ENCODE data around the gene KCNMB2.
"Not testable (repeated sequence)": the region's sequence is repeated elsewhere in the genome, so short reads cannot be mapped to it uniquely, and the experiment has no call there.

KCNMB2 gene

DNA sequence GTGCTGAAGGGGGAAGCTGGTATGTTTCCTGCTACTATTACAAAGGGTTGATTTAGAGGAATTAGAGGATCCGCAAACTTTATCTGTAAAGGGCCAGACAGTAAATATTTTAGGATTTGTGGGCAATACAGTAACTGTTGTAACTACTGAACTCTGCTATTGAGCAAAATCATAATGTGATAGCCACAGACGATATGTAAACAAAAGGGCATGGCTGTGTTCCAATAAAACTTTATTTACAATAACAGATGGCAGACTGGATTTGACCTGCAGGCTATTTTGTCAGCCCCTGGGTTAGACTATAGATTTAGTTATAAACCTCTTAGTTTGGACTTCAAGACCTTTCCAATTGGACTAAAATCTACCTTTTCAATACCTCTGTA, 27.8 kb upstream of the KCNMB2 start:
- Histone ChIP-seq H3K9ac (ENCODE audit: low read length) (no peak overlapping the region), H3K4me1 (ENCODE audit: control insufficient read depth, insufficient read depth, low read length) (peaks cover 38% of the 10 kb centered on the region), H3K9me3 (ENCODE audit: control insufficient read depth, low read length) (no peaks in the 10 kb centered on the region), H3K27me3 (ENCODE audit: control insufficient read depth, insufficient read depth, low read length) (no peaks in the 10 kb centered on the region), H3K4me3 (ENCODE audit: low read length) (no peak overlapping the region), H3K36me3 (ENCODE audit: control insufficient read depth, insufficient read depth, low read length) (no peaks in the 10 kb centered on the region)

- H3K27me3 ChIP-seq (ENCODE audit: control insufficient read depth, insufficient read depth, low read length) = no peaks in the 10 kb centered on the region
- no peaks in the 10 kb centered on the region for H3K9me3 ChIP-seq (ENCODE audit: control insufficient read depth, low read length)
- H3K9ac ChIP-seq (ENCODE audit: low read length) = no peak overlapping the region
- H3K36me3 ChIP-seq (ENCODE audit: control insufficient read depth, insufficient read depth, low read length) = no peaks in the 10 kb centered on the region
- no peak overlapping the region for H3K4me3 ChIP-seq (ENCODE audit: low read length)
- peaks cover 31% of the 10 kb centered on the region for H3K4me1 ChIP-seq (ENCODE audit: control insufficient read depth, insufficient read depth, low read length)
These were observed 25.7 kb upstream of the KCNMB2 start for GRCh38 chr3:178510496-178510895.

- H3K9ac ChIP-seq (ENCODE audit: low read length) = no peak overlapping the region
- H3K9me3 ChIP-seq (ENCODE audit: control insufficient read depth, low read length) = no peaks in the 10 kb centered on the region
- peaks cover 28% of the 10 kb centered on the region for H3K4me1 ChIP-seq (ENCODE audit: control insufficient read depth, insufficient read depth, low read length)
- H3K36me3 ChIP-seq (ENCODE audit: control insufficient read depth, insufficient read depth, low read length) = no peaks in the 10 kb centered on the region
- H3K4me3 ChIP-seq (ENCODE audit: low read length) = no peak overlapping the region
- H3K27me3 ChIP-seq (ENCODE audit: control insufficient read depth, insufficient read depth, low read length) = no peaks in the 10 kb centered on the region
These were observed 23.6 kb upstream of the KCNMB2 start for GRCh38 chr3:178512647-178513046.

DNA sequence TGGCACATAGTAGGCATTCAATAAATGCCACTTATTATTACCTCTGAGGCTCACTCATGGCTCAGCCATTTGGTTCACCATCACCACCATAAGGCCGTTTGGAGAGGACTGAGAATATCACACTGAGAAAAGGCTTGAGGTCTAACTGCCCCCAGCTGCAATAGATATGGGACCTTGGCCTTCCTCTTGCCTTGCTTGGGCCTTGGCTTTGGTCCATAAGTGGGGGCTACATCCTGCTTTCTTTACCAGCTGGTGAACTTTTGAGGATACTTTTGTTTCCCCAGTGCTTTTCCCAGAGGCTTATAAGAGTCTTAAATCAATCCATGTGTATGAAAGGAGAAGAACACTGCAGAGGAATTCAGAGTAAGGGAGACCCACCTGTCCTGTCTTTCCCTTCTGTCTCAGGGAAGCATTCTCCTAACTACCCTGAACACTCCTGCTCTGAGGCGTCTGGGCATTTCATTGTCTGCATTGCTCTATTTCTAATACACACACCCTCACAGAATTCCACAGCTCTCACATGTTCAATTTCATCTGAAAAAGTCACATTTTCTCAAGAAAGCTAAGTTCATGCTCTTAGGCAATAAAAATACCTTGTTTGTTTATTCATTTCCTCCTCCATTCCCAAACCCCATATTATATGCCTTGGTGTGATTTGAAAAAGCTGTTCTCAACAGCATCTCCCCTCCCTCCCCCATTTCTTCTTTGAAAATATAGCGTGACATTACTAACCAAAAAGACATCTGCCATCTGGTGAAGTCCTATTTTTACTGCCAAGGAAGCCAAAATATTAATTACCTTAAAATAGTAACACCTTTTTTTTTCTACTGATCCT, 22.5 kb upstream of the KCNMB2 start:
- H3K36me3 ChIP-seq (ENCODE audit: control insufficient read depth, insufficient read depth, low read length) = no peaks in the 10 kb centered on the region

DNA sequence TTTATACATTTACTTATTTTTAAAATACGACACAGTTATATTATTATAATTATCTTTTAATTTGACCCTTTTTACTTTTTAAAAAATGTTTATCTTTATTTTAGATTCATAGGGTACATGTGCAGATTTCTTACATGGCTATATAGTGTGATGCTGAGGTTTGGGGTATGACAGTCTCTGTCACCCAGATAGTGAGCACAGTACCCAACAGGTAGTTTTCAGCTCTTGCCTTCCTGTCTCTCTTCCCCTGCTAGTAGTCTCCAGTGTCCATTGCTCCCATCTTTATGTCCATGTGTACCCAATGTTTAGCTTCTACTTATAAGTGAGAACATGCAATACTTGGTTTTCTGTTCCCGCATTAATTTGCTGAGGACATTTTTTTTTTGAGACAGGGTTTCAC, 21.8 kb upstream of the KCNMB2 start:
- no peaks in the 10 kb centered on the region for H3K27me3 ChIP-seq (ENCODE audit: control insufficient read depth, insufficient read depth, low read length)
- H3K9me3 ChIP-seq (ENCODE audit: control insufficient read depth, low read length) = no peaks in the 10 kb centered on the region
- H3K4me3 ChIP-seq (ENCODE audit: low read length) = no peak overlapping the region
- H3K4me1 ChIP-seq (ENCODE audit: control insufficient read depth, insufficient read depth, low read length) = peaks cover 19% of the 10 kb centered on the region
- no peaks in the 10 kb centered on the region for H3K36me3 ChIP-seq (ENCODE audit: control insufficient read depth, insufficient read depth, low read length)
- H3K9ac ChIP-seq (ENCODE audit: low read length) = no peak overlapping the region

More for the DNA sequence above, 22.5 kb upstream of the KCNMB2 start:
- H3K27me3 ChIP-seq (ENCODE audit: control insufficient read depth, insufficient read depth, low read length) = no peaks in the 10 kb centered on the region
- H3K9me3 ChIP-seq (ENCODE audit: control insufficient read depth, low read length) = no peaks in the 10 kb centered on the region
- no peak overlapping the region for H3K9ac ChIP-seq (ENCODE audit: low read length)
- peaks cover 21% of the 10 kb centered on the region for H3K4me1 ChIP-seq (ENCODE audit: control insufficient read depth, insufficient read depth, low read length)
- no peak overlapping the region for H3K4me3 ChIP-seq (ENCODE audit: low read length)

DNA sequence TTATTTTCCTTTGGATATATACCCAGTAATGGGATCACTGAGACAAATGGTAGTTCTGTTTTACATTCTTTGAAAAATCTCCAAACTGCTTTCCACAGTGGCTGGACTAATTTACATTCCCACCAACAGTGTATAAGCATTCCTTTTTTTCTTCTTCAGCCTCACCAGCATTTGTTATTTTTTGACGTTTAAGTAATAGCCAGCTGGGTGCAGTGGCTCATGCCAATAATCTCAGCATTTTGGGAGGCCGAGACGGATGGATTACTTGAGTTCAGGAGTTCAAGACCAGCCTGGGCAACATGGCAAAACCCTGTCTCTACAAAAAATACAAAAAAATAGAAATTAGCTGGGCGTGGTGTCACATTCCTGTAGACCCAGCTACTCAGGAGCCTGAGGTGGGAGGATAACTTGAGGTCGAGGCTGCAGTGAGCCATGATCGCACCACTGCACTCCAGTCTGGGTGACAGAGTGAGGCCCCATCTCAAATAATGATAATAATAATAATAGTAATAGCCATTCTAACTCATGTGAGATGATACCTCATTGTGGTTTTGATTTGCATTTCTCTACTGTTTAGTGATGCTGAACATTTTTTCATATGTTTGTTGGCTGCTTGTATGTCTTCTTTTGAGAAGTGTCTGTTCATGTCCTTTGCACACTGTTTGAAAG, 21.0 kb upstream of the KCNMB2 start:
- peaks cover 18% of the 10 kb centered on the region for H3K4me1 ChIP-seq (ENCODE audit: control insufficient read depth, insufficient read depth, low read length)
- not testable (repeated sequence) for H3K9ac ChIP-seq (ENCODE audit: low read length)

DNA sequence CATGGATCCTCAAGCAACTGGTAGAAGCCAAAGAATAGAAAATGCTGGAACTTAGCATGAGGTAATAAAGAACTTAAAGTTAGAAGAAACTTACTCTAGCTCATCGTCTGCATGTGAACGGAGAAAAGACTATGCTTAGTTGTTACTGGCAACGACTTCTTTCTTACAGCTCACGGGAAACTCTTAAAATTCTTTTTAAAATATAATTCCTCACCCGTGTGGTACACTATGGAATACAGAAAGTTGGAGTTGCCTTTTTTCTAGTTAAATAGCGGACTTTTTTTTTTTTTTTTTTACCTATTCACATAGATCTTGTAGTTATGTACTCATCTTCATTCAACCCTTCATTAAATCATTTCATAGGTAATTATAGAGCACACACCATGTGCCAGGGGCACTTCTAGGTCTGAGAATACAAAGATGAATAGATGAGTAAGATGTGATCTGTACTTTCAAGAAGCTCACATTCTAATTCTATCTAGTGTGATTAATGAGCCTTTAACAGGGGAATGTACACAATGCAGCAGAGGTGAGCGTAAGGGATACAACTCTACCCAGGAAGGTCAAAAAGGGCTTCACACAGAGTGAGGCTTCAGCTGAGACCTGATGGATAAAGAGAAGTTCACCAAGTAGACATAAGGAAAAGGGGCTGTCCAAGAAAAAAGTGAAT, 18.4 kb upstream of the KCNMB2 start:
- Histone ChIP-seq H3K9ac (ENCODE audit: low read length) (no peak overlapping the region), H3K4me3 (ENCODE audit: low read length) (no peak overlapping the region), H3K36me3 (ENCODE audit: control insufficient read depth, insufficient read depth, low read length) (no peaks in the 10 kb centered on the region), H3K9me3 (ENCODE audit: control insufficient read depth, low read length) (no peaks in the 10 kb centered on the region), H3K27me3 (ENCODE audit: control insufficient read depth, insufficient read depth, low read length) (no peaks in the 10 kb centered on the region), H3K4me1 (ENCODE audit: control insufficient read depth, insufficient read depth, low read length) (peaks cover 12% of the 10 kb centered on the region)

More for the DNA sequence above, 21.0 kb upstream of the KCNMB2 start:
- H3K36me3 ChIP-seq (ENCODE audit: control insufficient read depth, insufficient read depth, low read length); H3K27me3 ChIP-seq (ENCODE audit: control insufficient read depth, insufficient read depth, low read length); H3K9me3 ChIP-seq (ENCODE audit: control insufficient read depth, low read length); H3K4me3 ChIP-seq (ENCODE audit: low read length): not testable (repeated sequence)

GRCh38 chr3:178518660-178519396, 17.4 kb upstream of the KCNMB2 start:
- peaks cover 9% of the 10 kb centered on the region for H3K4me1 ChIP-seq (ENCODE audit: control insufficient read depth, insufficient read depth, low read length)
- H3K9me3 ChIP-seq (ENCODE audit: control insufficient read depth, low read length) = no peaks in the 10 kb centered on the region
- no peaks in the 10 kb centered on the region for H3K27me3 ChIP-seq (ENCODE audit: control insufficient read depth, insufficient read depth, low read length)
- no peak overlapping the region for H3K4me3 ChIP-seq (ENCODE audit: low read length)
- no peak overlapping the region for H3K9ac ChIP-seq (ENCODE audit: low read length)
- H3K36me3 ChIP-seq (ENCODE audit: control insufficient read depth, insufficient read depth, low read length) = no peaks in the 10 kb centered on the region

GRCh38 chr3:178519701-178520100, 16.5 kb upstream of the KCNMB2 start:
- Histone ChIP-seq H3K36me3 (ENCODE audit: control insufficient read depth, insufficient read depth, low read length) (no peaks in the 10 kb centered on the region), H3K4me3 (ENCODE audit: low read length) (no peak overlapping the region), H3K9ac (ENCODE audit: low read length) (no peak overlapping the region), H3K27me3 (ENCODE audit: control insufficient read depth, insufficient read depth, low read length) (no peaks in the 10 kb centered on the region), H3K9me3 (ENCODE audit: control insufficient read depth, low read length) (no peaks in the 10 kb centered on the region), H3K4me1 (ENCODE audit: control insufficient read depth, insufficient read depth, low read length) (peaks cover 9% of the 10 kb centered on the region)

DNA sequence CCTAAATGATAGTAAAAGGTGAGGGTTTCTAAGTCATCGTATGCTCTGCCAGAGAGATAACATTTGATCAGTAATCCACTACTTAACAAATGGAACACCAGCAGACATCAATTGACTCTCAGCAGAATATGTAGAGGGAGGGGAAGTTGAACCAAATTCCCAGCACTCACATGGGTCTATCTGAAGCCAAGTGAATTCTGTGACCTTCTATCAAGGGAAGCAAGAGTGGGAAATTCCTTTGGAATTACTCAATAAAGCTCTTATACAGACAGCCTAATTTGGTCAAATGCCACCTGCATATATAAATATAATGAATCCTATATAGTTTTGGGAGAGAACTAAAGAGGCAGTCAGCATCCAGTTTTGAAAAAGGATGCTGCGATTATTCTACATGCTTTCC, 15.8 kb upstream of the KCNMB2 start:
- H3K4me1 ChIP-seq (ENCODE audit: control insufficient read depth, insufficient read depth, low read length) = peaks cover 9% of the 10 kb centered on the region
- H3K27me3 ChIP-seq (ENCODE audit: control insufficient read depth, insufficient read depth, low read length) = no peaks in the 10 kb centered on the region
- no peak overlapping the region for H3K4me3 ChIP-seq (ENCODE audit: low read length)
- no peak overlapping the region for H3K9ac ChIP-seq (ENCODE audit: low read length)
- no peaks in the 10 kb centered on the region for H3K36me3 ChIP-seq (ENCODE audit: control insufficient read depth, insufficient read depth, low read length)
- H3K9me3 ChIP-seq (ENCODE audit: control insufficient read depth, low read length) = no peaks in the 10 kb centered on the region

DNA sequence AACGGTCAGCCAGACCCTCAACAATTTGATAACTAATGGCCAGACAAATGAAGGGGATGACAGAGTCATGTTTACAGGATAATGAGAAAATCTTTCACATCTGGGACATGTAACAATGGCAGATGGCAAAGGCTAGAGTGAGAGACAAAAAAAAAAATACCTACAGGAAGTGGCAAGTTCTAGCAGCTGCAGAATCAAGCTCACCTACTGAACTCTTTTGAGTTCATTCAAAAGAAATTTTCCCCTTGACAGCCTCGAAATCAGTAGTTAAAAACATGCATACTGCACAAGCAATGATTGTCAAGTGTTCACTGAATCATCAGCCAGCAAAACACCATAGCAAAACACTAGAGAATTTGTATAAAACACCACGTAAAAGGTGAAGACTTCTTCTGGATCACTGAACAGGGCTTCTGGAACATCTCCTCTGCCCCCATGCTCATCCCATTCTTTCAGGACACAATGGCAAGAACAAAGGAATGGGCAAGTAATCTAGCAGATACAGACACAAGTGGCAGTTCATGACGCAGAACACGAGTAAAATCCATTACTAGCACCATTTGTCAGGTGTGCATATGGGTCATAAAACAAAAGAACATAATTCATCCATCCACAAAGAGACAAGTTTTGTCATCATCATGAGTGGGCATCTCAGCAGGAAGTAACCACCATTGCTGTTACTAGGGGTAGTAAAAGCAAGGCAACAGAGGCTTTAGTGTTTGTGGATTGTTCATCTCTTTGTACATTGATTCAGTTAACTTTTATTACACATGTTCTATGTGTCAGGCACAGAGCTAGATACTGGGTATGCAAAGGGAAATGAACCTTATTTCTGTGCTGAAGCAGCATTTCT, 13.8 kb upstream of the KCNMB2 start:
- peaks cover 9% of the 10 kb centered on the region for H3K4me1 ChIP-seq (ENCODE audit: control insufficient read depth, insufficient read depth, low read length)
- no peaks in the 10 kb centered on the region for H3K9me3 ChIP-seq (ENCODE audit: control insufficient read depth, low read length)
- no peaks in the 10 kb centered on the region for H3K27me3 ChIP-seq (ENCODE audit: control insufficient read depth, insufficient read depth, low read length)
- H3K9ac ChIP-seq (ENCODE audit: low read length) = no peak overlapping the region
- H3K4me3 ChIP-seq (ENCODE audit: low read length) = no peak overlapping the region
- no peaks in the 10 kb centered on the region for H3K36me3 ChIP-seq (ENCODE audit: control insufficient read depth, insufficient read depth, low read length)

All from mucosa of stomach (tissue), 1 donor.